ENCODE results near the gene PRKX. TPM values are rescaled to one million over a fixed set of nuclear protein-coding genes. Genes with fewer than 3 reads are reported as not detected.
"Not testable (repeated sequence)": the region's sequence is repeated elsewhere in the genome, so short reads cannot be mapped to it uniquely, and the experiment has no call there.

PRKX gene
- total RNA-seq, 6 experiments from 2014 or later: 8.2 to 12.2 (median 9.3) TPM

GRCh38 chrX:3717742-3718420 is 4.4 kb upstream of the PRKX start:
- H3K36me3 Mint-ChIP-seq (ENCODE audit: low read depth): no peaks in the 10 kb centered on the region
- no peak overlapping the region for H3K27ac Mint-ChIP-seq
- H3K27me3 Mint-ChIP-seq (ENCODE audit: insufficient read depth): peaks cover 8% of the 10 kb centered on the region
- TF ChIP-seq, protein P1, sequence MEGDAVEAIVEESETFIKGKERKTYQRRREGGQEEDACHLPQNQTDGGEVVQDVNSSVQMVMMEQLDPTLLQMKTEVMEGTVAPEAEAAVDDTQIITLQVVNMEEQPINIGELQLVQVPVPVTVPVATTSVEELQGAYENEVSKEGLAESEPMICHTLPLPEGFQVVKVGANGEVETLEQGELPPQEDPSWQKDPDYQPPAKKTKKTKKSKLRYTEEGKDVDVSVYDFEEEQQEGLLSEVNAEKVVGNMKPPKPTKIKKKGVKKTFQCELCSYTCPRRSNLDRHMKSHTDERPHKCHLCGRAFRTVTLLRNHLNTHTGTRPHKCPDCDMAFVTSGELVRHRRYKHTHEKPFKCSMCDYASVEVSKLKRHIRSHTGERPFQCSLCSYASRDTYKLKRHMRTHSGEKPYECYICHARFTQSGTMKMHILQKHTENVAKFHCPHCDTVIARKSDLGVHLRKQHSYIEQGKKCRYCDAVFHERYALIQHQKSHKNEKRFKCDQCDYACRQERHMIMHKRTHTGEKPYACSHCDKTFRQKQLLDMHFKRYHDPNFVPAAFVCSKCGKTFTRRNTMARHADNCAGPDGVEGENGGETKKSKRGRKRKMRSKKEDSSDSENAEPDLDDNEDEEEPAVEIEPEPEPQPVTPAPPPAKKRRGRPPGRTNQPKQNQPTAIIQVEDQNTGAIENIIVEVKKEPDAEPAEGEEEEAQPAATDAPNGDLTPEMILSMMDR (IDR thresholded peaks at IDR 0.05): no peak
- no peak overlapping the region for H3K4me3 Mint-ChIP-seq
- DNase-seq: no peak
- H3K4me1 Mint-ChIP-seq (ENCODE audit: low read depth): no peaks in the 10 kb centered on the region
- no peaks in the 10 kb centered on the region for H3K9me3 Mint-ChIP-seq

GRCh38 chrX:3715921-3716320 is 2.5 kb upstream of the PRKX start:
- TF ChIP-seq, protein P1 (IDR thresholded peaks at IDR 0.05): no peak
- Mint-ChIP-seq H3K27ac (no peak overlapping the region), H3K4me1 (ENCODE audit: low read depth) (peaks cover 11% of the 10 kb centered on the region), H3K4me3 (no peak overlapping the region), H3K9me3 (no peaks in the 10 kb centered on the region), H3K36me3 (ENCODE audit: low read depth) (no peaks in the 10 kb centered on the region), H3K27me3 (ENCODE audit: insufficient read depth) (peaks cover 6% of the 10 kb centered on the region; the same call in 1 of the 2 replicates)
- no peak for DNase-seq

- H3K27me3 Mint-ChIP-seq (ENCODE audit: insufficient read depth); DNase-seq; H3K4me3 Mint-ChIP-seq; H3K36me3 Mint-ChIP-seq (ENCODE audit: low read depth); H3K27ac Mint-ChIP-seq; H3K9me3 Mint-ChIP-seq: not testable (repeated sequence)
- H3K4me1 Mint-ChIP-seq (ENCODE audit: low read depth): peaks cover 11% of the 10 kb centered on the region
These were observed 1.4 kb upstream of the PRKX start for GRCh38 chrX:3714706-3715479.

DNA sequence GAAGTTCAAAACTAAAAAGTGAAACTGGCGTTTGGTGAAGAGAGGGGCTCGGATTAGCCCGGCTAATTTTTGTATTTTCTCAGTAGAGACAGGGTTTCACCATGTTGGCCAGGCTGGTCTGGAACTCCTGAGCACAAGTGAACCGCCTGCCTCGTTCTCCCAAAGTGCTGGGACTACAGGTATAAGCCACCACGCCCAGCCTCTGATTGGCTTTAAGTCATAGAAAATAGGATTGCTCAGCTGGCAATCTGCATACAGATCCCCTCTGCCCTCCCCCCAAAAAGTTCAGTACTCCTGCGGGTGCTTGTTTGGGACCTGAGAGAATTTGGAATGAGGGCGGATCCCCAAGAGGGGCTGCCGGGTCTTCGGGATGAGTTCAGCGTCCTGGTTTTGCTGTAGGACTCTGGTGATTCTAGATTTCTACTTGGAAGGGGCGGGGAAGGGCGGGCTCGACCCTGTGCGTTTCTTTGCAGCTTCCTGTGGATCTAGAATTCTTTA is 537 bp upstream of the PRKX start:
- Mint-ChIP-seq H3K9me3 (no peaks in the 10 kb centered on the region), H3K27ac (no peak overlapping the region; the same call in 1 of the 2 replicates), H3K4me1 (ENCODE audit: low read depth) (peaks cover 11% of the 10 kb centered on the region), H3K4me3 (peak overlapping the region; percentile 81), H3K36me3 (ENCODE audit: low read depth) (no peaks in the 10 kb centered on the region), H3K27me3 (ENCODE audit: insufficient read depth) (peaks cover 2% of the 10 kb centered on the region; the same call in 1 of the 2 replicates)
- TF ChIP-seq, protein P1 (IDR thresholded peaks at IDR 0.05): no peak
- DNase-seq: no peak

- Mint-ChIP-seq H3K27ac (no peak overlapping the region), H3K4me1 (ENCODE audit: low read depth) (peaks cover 11% of the 10 kb centered on the region), H3K27me3 (ENCODE audit: insufficient read depth) (peaks cover 1% of the 10 kb centered on the region; the same call in 1 of the 2 replicates), H3K4me3 (peak overlapping the region; percentile 96), H3K36me3 (ENCODE audit: low read depth) (no peaks in the 10 kb centered on the region), H3K9me3 (no peaks in the 10 kb centered on the region)
- TF ChIP-seq, protein P1 (IDR thresholded peaks at IDR 0.05): no peak
- DNase-seq: no peak
These were observed 602 bp downstream of the PRKX start for GRCh38 chrX:3712870-3713224.

All from HFFc6 (cell line).